GM13976 (cell line): ENCODE data around the gene FNDC3B.

Experiments
- DNase-seq: peaks from one replicate; pipeline ENCODE4 v3.0.0; 2012; ENCODE audit warnings: low spot score
- in situ Hi-C: fragments of 300-500 bp; cut with MboI; formaldehyde crosslinking; loops from one replicate; pipeline ENCODE4 v1.12.0; 2022; ENCODE audit warnings: low sequenced_read_pairs, mixed read lengths, inconsistent platforms; ENCODE audit not compliant: unreplicated experiment
- TF ChIP-seq, protein P1 (sequence below): IDR thresholded peaks from 2 replicates; pipeline ENCODE4 v1.5.1; 2012; ENCODE audit warnings: borderline replicate concordance, mild to moderate bottlenecking; ENCODE audit not compliant: insufficient read depth; ENCODE audit errors: extremely low read depth, missing control alignments, control extremely low read depth

Gene FNDC3B

GRCh38 chr3:172177803-172178316, 138.5 kb downstream of the FNDC3B start:
- DNase-seq: no peak
- in situ Hi-C loops: no loop called here
- TF ChIP-seq, protein P1, sequence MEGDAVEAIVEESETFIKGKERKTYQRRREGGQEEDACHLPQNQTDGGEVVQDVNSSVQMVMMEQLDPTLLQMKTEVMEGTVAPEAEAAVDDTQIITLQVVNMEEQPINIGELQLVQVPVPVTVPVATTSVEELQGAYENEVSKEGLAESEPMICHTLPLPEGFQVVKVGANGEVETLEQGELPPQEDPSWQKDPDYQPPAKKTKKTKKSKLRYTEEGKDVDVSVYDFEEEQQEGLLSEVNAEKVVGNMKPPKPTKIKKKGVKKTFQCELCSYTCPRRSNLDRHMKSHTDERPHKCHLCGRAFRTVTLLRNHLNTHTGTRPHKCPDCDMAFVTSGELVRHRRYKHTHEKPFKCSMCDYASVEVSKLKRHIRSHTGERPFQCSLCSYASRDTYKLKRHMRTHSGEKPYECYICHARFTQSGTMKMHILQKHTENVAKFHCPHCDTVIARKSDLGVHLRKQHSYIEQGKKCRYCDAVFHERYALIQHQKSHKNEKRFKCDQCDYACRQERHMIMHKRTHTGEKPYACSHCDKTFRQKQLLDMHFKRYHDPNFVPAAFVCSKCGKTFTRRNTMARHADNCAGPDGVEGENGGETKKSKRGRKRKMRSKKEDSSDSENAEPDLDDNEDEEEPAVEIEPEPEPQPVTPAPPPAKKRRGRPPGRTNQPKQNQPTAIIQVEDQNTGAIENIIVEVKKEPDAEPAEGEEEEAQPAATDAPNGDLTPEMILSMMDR: no peak

DNA sequence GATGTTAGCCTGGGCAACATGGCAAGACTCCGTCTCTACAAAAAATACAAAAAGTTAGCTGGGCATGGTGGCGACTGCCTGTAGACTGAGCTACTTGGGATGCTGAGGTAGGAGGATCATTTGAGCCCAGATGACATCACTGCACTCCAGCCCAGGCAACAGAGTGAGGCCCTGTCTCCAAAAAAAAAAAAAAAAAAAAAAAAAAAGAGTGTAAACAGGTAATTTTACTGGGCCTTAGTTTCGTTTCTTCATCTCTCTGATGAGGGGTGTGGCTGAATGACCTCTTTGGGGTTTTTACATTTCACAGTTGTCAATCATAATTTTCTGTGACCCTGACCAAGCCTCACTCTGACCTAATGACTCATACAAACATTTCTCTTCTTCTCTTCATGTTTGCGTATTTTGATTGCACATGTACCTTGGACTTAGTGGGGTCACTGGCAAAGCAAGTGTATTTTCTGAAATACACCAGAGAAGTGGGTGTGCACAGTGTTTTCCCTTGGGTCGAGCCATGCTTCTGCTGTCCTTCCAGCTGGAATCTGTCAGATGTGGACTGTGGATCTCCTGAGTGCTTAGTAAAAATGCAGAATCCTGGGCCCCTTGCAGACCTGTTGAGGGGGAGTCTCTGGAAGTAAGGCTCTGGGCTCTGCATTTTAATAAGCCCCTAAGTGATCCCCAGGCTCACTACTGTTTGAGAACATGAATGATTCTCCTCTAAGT, 140.5 kb downstream of the FNDC3B start:
- in situ Hi-C loops: no loop called here
- peak; percentile 53 for DNase-seq
- TF ChIP-seq, protein P1: no peak

DNA sequence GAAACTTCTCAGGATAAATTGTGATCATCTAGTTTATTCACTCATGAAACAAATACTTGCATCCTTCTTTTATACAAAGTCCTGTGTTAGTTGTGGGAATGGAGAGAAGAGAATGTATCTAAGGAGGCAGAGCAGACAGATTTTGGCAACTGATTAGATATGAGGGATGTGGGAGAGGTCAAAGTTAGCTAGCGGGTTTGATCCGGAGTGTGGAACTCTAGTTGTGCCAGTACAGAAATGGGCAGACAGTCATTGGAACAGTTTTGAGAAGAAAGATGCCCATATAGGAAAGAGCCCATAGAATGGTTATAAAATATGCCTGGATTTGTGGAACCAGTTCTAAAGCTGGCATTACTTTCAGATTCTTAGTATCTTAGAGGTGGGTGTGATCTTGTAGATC, 141.1 kb downstream of the FNDC3B start:
- DNase-seq: no peak
- TF ChIP-seq, protein P1: no peak
- in situ Hi-C loops: no loop called here

DNA sequence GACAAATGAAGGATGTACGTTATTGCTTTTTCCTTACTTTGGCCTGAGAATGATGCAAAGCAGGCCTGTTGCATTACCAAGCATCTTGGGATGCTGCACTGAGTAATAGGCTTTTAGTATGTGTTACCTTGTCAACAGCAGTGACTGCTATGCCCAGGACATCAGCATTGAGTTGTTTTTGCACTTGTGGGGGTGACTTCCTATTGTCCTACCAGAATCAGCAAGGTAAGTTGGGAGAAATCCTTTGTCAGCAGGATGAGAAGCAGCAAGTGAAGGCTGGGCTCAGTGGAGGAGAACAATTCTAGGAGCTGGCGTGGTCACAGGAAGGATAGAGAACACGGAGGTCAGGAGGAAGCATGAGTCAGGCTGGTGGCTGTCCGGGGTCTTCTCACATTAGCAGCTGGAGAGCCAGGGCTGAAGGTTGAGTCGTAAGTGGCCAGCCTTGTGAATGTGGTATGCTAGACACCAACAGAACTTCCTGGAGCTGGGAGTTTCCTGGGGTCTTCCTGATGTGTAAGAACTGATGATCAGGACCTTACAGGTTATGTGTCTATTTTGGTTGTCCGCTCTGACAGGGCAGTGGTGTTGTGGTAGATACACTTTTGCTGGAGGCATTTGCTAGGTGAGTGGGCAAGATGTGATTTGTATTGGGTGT, 142.7 kb downstream of the FNDC3B start:
- in situ Hi-C loops: no loop called here
- TF ChIP-seq, protein P1: no peak
- no peak for DNase-seq

GRCh38 chr3:172182797-172183196, 143.4 kb downstream of the FNDC3B start:
- DNase-seq: no peak
- in situ Hi-C loops: no loop called here
- TF ChIP-seq, protein P1: no peak

DNA sequence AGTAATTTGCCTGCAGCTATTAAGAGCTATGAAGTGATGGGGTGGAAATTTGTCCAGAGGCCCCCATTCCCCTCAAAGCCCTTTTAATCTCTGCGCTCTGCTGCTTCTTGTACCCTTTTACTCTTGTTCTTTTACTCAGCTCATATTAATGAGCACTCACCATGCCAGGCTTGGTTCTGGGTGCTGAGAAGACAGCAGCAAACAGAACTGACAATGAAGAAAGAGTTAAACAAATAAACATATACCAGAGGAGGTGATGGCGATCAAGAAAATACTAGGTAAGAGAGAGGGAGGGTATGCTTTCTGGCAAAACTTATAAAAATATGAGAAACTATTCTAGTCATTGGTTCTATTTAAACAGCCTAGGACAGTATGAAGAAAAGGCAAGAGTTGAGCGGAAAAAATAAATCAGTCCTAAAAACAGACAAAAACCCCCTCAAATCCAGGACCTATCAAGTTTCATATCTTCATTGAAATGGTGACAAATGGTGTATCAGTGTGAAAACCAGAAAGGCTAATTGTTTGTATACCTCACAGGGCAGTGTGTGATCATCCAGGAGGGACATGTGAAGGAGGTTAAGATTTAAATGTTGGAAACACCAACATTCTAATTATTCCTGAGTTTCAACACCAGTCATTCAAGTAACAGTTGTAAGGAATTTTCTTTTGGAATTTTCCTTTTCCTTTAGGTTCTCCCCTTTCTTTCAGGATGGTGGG, 144.9 kb downstream of the FNDC3B start:
- no peak for DNase-seq
- TF ChIP-seq, protein P1: no peak
- in situ Hi-C loops: no loop called here
